Eye (tissue), 1 donor: ENCODE data around the gene ITM2C.

Experiments
- DNase-seq: peaks from one replicate; pipeline ENCODE4 v3.0.0-alpha.2; 2015

Gene ITM2C

DNA sequence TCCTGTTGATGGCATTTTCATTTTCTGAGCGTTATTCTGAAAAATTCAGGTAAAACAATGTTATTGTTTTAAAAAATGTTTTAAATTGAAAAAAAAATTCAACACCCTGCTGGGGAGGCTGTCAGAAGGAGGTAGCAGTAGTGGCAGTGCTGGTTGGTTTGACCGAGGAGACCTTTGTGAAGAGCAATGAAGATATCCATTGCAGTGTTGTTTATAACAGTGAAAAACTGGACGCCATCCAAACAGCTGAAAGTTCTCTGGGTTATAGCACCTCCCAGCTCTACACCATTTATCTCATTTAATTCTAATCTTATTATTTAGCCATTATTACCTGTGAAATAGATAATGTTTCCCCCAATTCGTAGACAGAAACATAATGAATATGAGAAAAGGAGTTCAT, 12.6 kb upstream of the ITM2C start:
- DNase-seq = no peak

DNA sequence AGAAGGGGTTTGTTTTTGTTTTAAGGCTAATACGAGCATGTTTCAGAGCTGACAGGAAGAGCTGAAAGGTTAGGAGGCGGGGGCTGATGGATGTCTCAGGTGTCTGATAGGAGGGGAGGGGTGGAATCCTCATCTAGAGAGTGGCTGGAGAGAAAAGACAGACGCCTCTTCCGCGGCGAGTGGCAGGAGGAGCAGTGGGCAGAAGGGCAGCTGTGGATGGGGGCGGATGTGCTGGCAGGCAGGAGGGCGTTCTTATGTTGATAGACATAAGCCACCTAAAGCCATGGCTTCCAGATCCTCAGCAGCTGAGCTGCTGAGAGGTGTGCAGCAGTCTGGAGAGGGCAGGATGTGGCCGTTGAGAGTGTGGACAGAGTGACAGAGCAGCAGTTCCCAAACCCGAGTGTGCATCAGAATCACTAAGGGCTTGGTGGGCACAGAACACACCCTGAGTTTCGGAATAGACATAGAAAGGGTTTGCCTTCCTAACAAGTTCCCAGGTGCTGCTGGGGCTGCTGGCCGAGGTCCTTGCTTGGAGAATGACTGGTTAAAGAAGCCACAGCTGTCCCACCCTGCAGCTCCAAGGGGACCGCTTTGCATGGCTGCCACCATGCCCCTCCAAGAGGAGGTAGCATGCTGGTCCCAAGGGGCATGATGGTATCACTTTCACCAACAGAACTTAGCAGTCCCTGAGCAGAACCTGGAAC, 3.0 kb upstream of the ITM2C start:
- DNase-seq = no peak

DNA sequence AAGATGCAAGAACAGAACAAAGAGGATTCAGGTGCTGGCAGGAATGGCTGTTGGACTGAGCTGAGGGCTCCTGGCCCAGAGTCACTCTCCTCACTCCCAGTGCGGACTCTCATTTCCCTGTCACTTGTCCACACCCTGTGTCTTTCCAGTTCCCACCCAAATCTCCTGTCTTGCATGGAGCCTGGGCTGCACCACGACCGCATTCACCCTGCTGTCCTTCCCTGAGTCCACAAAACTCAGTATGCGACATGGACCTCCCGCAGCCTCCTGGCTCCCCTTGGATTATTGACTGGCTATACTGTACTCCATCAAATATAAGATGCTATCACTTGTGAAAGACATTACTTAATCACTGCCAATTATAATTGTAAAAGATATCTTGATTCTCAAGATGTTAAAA, 2.5 kb upstream of the ITM2C start:
- no peak for DNase-seq

DNA sequence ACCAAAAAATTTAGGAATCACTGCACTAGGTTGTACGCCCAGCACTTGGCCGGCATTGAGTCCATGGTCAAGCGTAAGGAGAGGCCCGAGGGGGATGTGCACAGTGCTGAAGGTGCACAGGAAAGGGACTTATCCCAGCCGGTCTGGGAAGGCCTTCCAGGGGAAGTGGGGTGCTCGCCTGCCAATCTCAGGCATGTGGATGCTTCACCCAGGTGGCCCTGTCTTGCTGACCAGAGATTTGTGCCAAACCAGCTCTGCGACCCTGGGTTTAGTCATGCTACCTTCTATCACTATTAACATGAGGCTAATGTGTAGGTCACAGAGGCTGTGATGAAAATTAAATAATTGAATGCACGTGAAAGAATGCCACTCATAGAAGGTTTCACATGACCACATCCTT, 1.7 kb upstream of the ITM2C start:
- DNase-seq = no peak

DNA sequence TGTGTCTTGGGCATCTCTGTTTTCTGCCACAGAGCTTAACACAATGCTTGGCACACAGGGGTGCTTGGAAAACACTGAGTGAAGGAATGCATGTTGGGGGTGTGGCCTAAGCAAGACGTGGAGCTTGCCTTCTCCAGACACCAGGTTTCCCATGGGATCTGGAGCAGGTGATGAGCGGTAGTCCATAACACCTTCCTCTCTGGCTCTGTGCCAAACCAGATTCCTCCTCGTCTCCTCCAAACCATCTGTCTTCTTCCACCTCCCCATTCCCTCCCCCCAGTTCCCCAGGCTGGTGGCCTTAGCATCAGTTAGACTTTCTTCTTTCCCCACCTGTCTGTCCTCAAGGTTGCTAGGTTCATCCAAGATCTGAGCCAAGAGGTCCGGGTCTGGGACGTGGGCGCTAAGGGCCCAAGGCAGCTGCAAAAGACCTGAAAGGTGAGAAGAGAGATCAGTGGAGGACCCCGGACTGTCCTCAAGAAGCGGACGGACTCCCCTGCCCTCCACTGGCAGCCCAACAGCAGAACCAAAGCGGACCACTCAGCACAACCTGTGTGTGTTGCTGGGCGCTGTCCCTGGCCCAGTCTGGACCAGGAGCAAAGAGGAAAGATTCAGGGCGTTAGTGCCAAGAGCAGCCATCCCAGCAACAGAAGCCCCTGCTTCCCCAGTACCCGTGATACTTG, 1.2 kb upstream of the ITM2C start:
- DNase-seq = peak; percentile 19

DNA sequence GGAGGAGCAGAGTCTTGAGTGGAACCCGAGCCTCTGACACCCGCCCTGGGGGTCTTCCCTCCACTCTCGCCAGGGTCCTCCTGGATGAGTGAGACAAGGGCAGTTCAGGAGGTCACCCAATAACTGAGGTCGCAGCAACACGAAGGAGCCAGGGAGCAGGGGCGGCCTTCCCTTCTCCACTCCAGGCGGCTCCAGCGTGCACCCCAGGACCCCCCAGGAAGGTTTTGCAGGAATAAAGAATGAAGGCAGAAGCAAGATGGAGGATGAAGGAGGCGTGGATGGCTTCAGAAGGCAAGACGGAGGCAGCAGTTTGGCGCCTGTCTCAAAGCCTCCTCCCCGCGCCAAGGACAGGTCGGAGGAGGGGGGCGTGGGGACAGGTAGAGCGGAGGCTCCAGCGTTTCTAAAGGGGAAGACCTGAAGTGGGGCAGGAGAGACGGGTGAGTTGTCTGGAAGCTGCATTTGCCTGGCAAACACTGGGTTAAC, 579 bp upstream of the ITM2C start:
- DNase-seq = no peak

DNA sequence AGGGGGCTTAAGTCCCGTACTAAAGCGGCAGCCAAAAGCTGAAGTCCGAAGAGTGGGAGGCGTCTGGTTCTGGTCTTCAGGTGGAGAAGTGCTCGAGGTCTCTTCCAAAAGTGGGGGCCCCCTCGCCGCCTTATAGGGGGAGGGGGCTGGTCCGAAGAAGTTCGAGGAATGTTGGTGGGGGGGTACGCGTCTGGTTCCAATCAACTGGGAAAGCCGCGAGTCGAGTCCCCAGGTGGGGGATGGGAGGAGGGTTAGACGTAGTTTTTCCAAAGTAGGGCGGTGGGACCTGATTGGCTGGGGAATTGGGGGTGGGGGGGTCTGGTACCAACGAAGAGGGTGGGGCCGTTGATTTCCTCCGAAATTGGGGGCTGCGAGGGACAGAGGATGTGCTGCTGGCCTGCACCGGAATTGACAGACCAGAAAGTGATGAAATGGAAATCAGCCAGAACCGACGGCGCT, 594 bp downstream of the ITM2C start:
- DNase-seq = peak; percentile 87

DNA sequence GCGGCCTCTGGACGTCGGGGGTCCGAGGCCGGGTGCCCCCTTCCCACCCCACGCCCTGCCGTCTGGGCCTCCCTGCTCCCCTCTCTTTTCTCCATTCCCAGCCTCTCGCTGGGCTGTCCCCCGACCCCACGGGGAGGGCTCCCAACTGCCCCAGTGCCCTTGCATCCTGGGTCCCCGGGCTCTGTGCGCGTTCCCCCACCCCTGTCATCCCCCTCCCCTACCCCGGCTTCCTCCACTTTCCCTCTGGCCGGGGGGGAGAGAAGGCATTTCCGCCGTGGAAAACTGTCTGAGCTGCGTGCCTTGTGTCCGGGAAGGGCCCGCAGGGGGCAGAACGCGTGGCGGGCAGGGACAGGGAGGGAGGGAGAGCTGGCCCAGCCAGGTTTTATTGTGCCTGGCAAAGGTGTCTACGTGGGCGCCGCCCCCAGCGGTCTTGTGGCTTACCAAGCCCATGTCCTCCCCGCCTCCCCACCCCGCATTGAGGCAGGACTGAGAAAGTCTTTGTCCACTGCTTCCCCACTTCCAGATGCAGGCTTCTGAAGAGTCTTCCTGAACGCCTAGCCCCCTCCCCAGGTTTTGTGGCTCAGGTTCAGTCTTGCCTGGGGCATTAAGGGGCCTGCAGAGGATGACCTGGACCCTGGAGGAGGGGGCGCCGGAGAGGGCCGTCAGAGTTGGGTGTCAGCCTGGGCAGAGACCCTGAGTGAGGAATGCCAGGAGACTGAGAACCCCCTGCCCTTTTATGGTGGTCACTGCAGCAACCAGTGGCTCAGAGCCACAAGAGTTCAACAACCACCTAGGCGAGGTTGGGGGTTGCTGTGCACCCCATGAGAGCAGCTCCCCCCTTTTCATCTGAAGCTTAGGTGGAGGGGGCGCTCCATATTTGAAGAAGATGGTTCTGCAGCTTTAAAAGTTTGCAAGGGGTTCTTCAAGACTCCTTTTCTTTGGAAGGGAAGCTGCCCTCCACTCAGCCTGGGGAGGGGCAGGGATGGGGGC, 1.3 kb downstream of the ITM2C start:
- DNase-seq = peak; percentile 77

DNA sequence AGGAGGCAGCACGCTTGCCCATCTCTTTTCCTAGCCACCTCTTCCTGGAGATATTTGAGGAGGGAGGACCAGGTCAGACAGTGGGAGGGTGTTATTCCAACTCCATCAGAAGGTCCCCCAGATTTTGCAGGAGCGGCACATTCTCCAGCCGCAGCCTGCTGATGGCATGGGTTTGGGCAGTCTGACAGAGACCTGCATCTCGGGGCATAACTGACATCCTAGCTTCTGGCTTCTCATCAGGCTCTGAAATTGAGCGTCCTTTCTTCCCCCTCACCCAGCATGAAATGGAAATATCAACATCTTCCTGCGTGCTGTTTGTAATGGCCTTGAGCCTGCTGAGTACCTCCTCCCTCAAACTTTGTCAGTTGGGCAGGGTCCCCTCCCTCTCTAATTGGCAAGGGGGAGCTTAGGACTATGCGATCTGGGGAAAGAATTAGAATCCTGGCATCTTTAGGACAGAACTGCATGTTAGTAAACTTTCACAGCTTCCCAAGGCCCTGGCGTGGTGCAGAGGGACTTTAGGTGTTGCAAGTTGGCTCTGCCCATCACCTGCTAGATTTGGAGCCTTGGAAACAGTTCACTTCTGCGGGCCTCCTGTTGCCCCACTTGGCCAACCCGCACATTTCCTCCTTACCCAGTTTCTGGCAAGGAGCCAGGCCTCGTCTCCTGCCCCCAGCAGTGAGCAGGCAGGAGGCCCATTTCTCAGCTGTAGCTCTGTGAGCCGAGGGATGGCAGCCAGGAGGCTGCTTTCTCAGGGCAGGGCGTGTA, 2.2 kb downstream of the ITM2C start:
- DNase-seq = peak; percentile 51

DNA sequence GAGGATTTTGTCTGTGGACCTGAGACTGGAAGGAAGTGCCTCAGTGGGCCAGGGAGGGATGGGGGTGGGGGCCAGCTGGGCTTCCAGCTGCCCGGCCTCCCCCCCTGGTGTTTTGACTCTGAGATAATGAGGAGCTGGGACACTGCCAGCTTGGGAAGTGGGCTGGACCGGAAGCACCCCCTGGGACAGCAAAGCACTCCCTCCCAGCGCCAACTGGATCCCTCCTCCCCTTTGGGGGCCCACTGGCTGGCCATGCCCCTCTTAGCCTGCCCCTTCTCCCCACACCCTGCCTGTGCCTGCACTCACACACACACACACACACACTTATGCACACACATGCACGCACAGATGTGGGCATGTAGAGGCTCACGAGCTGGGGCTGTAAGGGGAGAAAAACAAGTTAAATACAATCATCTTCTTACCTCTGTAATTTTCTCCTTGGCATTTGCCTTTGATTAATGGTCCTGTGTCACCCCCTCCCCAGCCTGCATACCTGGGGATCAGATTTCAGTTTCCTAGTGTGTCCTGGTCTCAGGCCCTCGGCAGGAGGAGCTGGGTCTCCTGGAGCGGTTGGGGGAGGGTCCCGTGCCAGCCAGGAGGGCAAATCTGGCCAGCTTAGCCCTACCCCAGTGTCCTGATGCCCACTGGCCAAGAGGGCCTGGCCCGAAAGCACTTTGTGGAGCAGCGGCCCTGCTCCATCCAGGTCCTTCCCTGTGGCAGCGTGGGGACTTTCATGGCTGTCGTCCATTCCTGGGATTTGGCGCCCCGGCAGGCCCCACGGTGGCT, 3.6 kb downstream of the ITM2C start:
- peak; percentile 71 for DNase-seq

DNA sequence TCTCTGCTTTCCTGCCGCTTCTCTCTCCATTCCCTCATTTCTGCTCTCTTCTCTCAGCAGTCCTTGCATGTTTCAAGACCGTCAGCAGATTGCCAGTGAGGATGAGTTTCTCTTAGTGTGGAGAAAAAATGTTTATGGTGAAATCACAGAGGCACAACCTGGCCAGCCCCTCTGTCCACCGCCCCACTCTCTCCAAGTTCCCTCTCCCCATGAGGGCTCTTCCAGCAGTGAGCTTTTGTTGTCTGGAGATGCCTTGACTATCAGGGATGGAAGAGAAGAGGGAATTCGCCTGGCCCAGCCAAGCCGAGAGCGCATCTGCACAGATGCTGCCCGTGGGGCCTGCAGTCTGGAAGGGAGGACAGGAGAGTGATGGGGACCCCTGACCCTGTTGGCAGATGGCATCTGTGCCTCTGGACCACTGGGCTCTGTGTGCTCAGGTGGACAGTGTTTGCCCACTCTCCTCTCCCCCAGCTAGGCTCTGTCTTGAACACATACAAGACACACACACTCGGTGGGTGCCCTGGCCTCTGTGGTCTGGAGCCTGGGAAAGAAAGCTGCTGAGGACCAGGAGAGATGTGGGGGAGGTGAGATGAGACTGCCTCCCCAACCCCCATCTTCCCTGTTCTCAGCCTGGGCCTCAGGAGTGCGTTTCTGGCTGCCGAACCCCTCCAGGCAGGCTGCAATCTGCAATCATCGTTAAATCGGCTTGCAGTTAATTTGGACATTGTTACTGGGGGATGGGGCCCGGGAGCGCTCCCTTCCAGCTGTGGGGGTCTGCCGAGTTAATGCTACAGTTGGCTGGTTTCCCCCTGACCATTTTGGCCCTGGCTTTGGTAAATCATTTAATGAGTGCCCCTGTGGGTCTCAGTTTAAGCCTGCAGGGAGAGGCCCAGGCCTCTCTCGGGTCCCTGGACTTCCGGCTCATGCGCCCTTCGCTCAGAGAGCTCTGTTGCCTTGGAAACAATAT, 4.5 kb downstream of the ITM2C start:
- peak; percentile 71 for DNase-seq

DNA sequence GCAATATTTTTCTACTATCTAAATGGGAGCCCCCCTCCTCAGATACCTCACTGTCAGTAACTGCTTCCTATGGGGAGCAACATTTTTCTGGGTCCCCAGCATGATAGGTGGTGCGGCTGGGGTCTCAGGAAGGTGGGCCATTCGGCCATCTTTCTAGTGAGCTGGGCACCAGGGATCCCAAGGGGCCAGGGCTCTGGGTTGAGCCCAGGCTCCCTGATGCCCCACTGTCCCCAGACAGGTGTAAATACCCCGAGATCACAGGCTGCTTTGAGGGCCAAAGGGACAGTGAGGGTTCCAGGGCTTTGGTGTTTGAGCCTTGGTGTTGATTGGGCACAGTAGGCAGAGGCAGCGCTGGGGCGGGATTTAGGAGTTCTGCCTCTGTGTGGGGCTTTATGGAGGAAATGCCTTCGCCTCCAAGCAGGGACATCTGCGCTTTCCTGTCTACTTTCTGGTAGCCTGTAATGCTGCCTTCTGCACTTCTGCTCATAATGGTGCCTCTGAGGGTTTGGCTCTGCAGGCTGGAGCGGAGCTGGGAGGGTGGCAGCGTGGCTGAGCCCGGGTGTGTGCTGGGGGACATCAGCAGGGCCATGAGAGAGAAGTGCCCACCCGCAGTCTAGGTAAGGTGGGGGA, 5.3 kb downstream of the ITM2C start:
- DNase-seq = peak; percentile 48

DNA sequence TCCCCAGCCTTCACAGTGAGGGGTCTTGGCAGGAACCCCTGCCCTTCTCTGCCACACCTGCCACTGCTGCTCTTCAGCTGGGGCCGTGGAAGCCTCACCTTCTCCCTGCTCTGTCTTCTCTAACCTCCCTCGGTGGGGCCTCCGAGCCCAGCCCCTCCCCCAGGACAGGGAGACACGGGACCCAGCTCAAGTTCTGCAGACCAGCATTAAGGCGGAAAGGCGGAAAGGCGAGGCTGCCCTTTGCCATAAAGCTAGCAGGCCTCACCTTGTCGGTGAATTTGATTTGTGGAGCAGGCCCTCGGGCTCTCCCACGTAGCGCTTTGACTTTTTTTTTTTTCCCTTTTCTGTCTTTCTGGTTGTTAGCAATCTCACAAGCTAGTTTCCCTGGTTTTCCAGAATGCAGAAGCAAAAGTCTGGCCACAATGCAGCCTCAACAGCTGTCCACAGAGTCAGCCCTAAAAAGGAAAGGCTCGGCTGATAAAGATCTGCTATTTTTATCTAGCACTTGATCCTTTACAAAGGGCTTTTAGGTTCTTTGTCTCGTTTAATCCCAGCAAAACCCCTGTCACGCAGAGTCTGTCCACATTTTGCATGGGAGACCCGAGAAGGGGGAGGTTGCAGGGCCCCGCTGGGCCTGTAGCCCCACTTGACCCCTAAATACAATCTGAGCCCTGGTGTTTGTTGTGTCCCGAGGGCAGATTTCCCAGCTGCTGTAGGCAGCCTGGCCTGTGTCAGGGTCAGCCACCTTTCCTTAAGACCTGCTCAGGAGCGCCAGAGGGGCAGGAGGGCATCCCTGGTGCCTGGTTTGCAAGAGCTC, 6.0 kb downstream of the ITM2C start:
- peak; percentile 61 for DNase-seq

DNA sequence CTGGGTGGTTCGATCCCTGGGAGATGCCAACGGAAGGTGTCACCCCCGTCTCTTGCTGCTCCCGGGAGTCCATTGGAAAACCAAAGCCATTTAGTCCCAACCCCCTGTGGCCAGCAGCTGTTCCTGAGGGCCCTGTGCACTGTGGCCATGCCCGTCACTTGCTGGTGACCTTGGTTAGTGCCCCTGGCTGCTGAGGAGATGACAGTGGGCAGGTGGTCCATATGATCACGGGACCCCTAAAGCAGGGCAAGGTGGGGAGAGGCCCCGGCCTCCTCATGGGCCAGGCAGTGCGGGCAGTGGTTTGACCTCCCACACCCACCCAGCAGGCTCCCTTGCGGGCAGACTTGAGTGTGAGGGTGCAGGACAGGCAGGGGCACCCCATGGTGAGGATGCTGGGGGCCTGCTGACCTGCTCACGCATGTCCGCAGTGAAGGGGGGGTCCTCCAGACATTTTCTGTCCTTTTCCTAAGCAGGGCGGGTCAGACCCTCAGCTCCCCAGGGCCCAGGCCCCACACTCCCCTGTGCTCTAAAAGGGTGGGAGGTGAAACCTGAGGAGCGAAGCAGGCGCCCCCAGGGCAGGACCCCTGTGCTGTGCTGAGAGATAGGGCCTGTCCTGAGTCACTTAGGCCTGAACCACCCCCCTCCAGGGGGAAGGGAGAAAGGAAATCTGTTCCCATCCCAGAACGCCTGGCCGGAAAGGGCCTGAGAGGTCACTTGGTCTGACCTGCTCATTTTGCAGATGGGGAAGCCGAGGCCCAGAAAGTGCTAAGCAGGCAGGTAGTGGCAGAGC, 6.8 kb downstream of the ITM2C start:
- no peak for DNase-seq

DNA sequence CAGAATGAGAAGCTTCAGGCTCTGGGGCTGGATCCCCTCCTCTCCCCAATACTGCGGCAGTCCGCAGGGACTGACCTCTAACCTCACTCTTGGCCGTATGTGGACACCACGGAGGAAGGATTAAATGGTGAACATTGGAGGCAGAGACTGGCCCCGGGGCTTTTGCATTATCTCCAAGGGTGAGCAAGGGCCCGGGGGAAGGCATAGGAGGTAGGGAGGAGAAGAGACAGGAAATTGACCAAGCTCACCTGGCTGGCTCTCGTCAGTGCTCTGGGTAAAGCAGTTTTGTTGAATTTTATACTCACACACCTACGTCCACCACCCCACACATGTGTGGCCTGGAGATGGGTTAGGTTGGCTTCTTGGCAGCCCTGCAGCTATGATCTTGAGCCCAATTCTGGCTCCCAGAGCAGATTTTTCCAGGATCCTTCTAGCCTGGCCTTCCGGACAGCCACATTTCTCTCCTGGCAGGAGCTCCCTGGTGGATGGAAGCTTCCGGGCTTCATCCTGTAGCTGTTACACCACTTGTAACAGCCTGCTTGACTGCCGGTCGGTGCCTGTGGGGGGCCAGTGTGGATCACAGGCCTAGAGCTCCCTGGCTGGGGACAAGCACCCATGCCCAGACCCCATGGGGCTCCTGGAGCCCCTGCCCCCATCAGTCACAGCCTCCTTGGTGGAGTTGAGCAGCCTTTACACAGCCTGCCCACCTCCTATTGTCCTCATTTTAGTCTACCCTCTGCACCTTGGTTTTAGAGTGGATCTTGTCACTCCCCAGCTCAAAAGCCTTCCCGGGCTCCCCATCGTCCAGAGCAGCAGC, 7.6 kb downstream of the ITM2C start:
- DNase-seq = no peak

DNA sequence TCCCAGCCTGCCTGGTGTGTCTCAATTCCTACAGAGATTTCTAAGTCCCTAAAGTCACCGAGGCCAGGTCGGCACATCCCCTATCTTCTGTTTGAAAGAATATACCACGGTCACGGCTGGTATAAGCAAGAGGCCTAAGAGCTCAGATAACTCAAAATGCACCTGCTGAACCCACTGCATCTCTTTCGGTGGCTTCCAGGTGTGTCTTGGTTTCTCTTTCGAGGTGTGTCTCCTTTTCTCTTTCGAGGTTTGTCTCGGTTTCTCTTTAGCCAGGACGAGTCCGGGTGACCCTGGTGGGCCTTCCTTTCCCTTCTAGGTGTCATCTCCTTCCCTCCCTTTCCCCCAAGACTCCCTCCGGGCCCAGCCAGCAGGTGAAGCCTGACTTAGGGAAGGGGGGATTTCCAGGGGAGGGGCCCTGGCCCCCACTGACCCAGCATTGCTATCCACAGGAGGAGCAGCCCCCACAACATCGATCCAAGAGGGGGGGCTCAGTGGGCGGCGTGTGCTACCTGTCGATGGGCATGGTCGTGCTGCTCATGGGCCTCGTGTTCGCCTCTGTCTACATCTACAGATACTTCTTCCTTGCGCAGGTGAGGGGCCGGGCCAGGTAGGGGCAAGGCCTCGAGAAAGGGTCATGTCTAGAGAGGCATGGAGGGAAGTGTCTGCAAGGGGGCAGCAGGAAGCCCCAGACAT, 8.4 kb downstream of the ITM2C start:
- DNase-seq = no peak
